Measurements from ENCODE around the gene DCLK1.
A peak's percentile ranks its signal among the peaks of the same experiment; 100 is the strongest.

Gene DCLK1

DNA sequence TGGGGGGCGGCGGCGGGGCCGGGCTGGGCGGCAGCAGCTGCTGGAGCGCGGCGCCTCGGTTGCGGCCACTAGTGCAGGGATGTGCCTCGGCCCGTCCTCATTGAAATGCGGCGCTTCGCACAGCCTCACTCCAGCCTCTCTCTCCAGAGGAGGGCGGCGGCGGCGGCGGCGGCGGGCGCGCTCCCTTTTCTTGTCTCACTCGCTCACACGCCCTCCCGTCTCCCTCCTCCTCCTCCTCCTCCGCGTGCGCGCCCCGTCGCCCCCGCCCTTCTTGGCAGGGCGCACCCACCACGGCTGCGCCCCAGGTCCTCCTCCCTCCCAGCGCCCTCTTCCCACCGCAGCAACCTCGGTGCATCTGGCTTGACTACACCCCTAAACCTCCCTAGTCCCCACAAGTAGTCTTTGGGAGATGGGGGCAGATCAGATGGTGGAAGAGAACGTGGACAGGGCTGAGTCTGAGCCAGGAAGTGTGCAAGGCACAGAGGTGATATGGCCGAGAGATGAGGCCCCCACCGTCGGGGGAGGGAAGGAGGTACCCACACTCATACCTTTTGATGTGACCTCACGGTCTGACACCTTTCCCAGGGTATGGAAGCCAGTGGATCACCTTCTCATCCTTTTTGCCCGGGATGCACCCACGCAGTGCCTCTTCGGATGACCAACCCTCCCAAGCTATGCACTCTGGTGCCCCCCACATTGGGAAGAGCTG, at the start of gene DCLK1:
Gene DCLK1, minus strand, starts transcription at position 161 of the 709 bp plus-strand sequence.
- POLR2A ChIA-PET: no interaction called here
- CTCF ChIA-PET: no interaction called here
- TF ChIP-seq TARDBP (IDR thresholded peaks at IDR 0.05) (no peak), CTBP1 (IDR thresholded peaks at IDR 0.05; ENCODE audit: borderline replicate concordance) (no peak), SUZ12 (IDR thresholded peaks at IDR 0.05) (no peak), ELF4 (IDR thresholded peaks at IDR 0.05) (no peak)
- peak; percentile 41 for DNase-seq (ENCODE audit: extremely low spot score)

- CTCF ChIA-PET: no interaction called here
- DNase-seq (ENCODE audit: extremely low spot score): no peak
- TF ChIP-seq SP1 (IDR thresholded peaks at IDR 0.05): no peak
- no peak for TF ChIP-seq FOXA1 (IDR thresholded peaks at IDR 0.05)
- TF ChIP-seq ARNT (IDR thresholded peaks at IDR 0.05): no peak
- TF ChIP-seq, protein P1, sequence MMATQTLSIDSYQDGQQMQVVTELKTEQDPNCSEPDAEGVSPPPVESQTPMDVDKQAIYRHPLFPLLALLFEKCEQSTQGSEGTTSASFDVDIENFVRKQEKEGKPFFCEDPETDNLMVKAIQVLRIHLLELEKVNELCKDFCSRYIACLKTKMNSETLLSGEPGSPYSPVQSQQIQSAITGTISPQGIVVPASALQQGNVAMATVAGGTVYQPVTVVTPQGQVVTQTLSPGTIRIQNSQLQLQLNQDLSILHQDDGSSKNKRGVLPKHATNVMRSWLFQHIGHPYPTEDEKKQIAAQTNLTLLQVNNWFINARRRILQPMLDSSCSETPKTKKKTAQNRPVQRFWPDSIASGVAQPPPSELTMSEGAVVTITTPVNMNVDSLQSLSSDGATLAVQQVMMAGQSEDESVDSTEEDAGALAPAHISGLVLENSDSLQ (IDR thresholded peaks at IDR 0.05): no peak
- TF ChIP-seq L3MBTL2 (conservative IDR thresholded peaks at IDR 0.05): no peak
- TF ChIP-seq ZNF384 (IDR thresholded peaks at IDR 0.05): no peak
- TF ChIP-seq BHLHE40 (IDR thresholded peaks at IDR 0.05; ENCODE audit: borderline replicate concordance): no peak
- TF ChIP-seq TARDBP (IDR thresholded peaks at IDR 0.05): no peak
- no peak for TF ChIP-seq FOXK2 (IDR thresholded peaks at IDR 0.05)
- TF ChIP-seq HDGF (IDR thresholded peaks at IDR 0.05; ENCODE audit: borderline replicate concordance): no peak
- TF ChIP-seq SUZ12 (IDR thresholded peaks at IDR 0.05): no peak
- no peak for TF ChIP-seq CTBP1 (IDR thresholded peaks at IDR 0.05; ENCODE audit: borderline replicate concordance)
- TF ChIP-seq LEF1 (IDR thresholded peaks at IDR 0.05; ENCODE audit: borderline replicate concordance): no peak
- no peak for TF ChIP-seq FOXM1 (IDR thresholded peaks at IDR 0.05; ENCODE audit: borderline replicate concordance)
- no peak for TF ChIP-seq NFRKB (IDR thresholded peaks at IDR 0.05)
- no peak for TF ChIP-seq ELF4 (IDR thresholded peaks at IDR 0.05)
- POLR2A ChIA-PET: no interaction called here
Observed at GRCh38 chr13:36175621-36176020, 44.4 kb upstream of the DCLK1 start.

- ChIA-PET CTCF (no interaction called here), POLR2A (no interaction called here)
- no peak for DNase-seq (ENCODE audit: extremely low spot score)
- no peak for TF ChIP-seq ZNF384 (IDR thresholded peaks at IDR 0.05)
- TF ChIP-seq SUZ12 (IDR thresholded peaks at IDR 0.05): no peak
Observed at GRCh38 chr13:36174923-36175322, 43.7 kb upstream of the DCLK1 start.

DNA sequence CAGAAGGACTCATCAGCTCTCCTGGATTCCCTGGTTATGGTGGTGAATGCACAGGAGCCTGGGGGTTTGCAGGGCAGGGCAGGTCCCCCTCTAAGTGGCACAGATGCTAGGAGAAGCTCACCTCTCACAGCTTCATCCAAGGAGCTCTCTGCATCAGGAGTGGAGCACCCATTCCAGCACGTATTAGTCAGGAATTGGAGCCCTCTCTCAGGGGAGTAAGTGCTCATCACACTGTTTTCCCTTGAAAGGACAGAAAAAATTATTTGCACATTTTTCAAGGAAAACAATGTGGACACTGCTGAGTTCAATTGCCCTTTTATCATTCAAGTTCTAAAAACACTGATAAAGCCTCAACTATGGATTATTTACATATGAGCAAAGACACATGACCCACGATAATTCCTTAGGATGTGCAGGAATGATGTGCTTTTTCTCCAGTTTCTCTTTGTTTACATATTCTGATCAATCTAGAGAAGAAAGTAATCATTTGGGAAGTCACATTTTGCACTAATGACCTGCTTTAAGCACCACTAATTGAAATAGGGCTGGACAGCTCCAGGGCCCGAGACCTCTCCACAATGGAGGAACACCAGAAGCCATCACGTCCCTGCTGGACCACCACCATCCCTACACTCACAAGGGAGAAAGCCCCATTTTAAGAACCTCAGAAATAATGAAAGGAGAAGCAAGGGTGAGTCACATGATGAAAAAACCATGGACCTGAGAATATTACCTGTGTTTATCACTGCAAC, 42.6 kb upstream of the DCLK1 start:
- no peak for TF ChIP-seq HDGF (IDR thresholded peaks at IDR 0.05; ENCODE audit: borderline replicate concordance)
- ChIA-PET CTCF (no interaction called here), POLR2A (no interaction called here)
- DNase-seq (ENCODE audit: extremely low spot score): no peak

- ChIA-PET POLR2A (no interaction called here), CTCF (no interaction called here)
- TF ChIP-seq L3MBTL2 (conservative IDR thresholded peaks at IDR 0.05): no peak
- DNase-seq (ENCODE audit: extremely low spot score): no peak
Observed at GRCh38 chr13:36166046-36166445, 34.9 kb upstream of the DCLK1 start.

- DNase-seq (ENCODE audit: extremely low spot score): peak; percentile 63
- POLR2A ChIA-PET: no interaction called here
- no peak for TF ChIP-seq L3MBTL2 (conservative IDR thresholded peaks at IDR 0.05)
- TF ChIP-seq FOXK2 (IDR thresholded peaks at IDR 0.05): no peak
- TF ChIP-seq, protein P1 (IDR thresholded peaks at IDR 0.05): peak; percentile 90
- no peak for TF ChIP-seq FOXM1 (IDR thresholded peaks at IDR 0.05; ENCODE audit: borderline replicate concordance)
- TF ChIP-seq CTBP1 (IDR thresholded peaks at IDR 0.05; ENCODE audit: borderline replicate concordance): peak; percentile 55; the same call in 1 of the 2 replicates
- TF ChIP-seq ELF4 (IDR thresholded peaks at IDR 0.05): no peak
- TF ChIP-seq ARNT (IDR thresholded peaks at IDR 0.05): no peak
- TF ChIP-seq BHLHE40 (IDR thresholded peaks at IDR 0.05; ENCODE audit: borderline replicate concordance): no peak
- no peak for TF ChIP-seq LEF1 (IDR thresholded peaks at IDR 0.05; ENCODE audit: borderline replicate concordance)
- CTCF ChIA-PET: no interaction called here
Observed at GRCh38 chr13:36163809-36164308, 32.7 kb upstream of the DCLK1 start.

DNA sequence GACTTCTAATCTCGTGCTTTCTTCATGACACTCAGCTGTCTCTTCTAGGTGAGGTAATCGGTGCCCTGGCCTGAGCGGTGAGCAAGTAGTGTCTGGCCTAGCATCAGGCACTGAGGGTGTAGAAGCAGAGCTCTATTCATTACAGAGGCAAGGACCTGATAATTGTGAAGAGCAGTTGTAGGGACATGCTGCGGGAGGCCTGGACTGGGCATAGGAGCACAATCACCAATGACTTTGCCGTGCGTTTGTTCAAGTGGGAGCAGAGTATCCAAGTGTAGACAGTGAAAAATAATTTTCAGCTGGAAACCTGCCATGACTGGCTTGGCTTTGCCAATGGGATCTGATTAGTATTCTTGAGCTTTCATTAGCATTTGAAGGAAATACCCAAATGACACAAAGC, 32.1 kb upstream of the DCLK1 start:
- CTCF ChIA-PET: no interaction called here

More for the DNA sequence above, 32.1 kb upstream of the DCLK1 start:
- POLR2A ChIA-PET: no interaction called here
- no peak for DNase-seq (ENCODE audit: extremely low spot score)
- no peak for TF ChIP-seq ZNF384 (IDR thresholded peaks at IDR 0.05)
- no peak for TF ChIP-seq TARDBP (IDR thresholded peaks at IDR 0.05)
- TF ChIP-seq, protein P1 (IDR thresholded peaks at IDR 0.05): no peak
- no peak for TF ChIP-seq FOXK2 (IDR thresholded peaks at IDR 0.05)
- no peak for TF ChIP-seq ARNT (IDR thresholded peaks at IDR 0.05)
- no peak for TF ChIP-seq HDGF (IDR thresholded peaks at IDR 0.05; ENCODE audit: borderline replicate concordance)
- TF ChIP-seq CTBP1 (IDR thresholded peaks at IDR 0.05; ENCODE audit: borderline replicate concordance): no peak
- TF ChIP-seq L3MBTL2 (conservative IDR thresholded peaks at IDR 0.05): no peak
- no peak for TF ChIP-seq ELF4 (IDR thresholded peaks at IDR 0.05)

Data from HEK293T (cell line).